ENCODE measurements around the gene THRA. TPM values are rescaled to one million over a fixed set of nuclear protein-coding genes. Genes with fewer than 3 reads are reported as not detected.

THRA gene
- total RNA-seq, 1 experiment from 2014 or later = 107 TPM

GRCh38 chr17:40097087-40097486 lies 34.3 kb downstream of the THRA start:
- no TSS peak for BruUV-seq (replicated peaks)
- TF ChIP-seq CTCF (IDR thresholded peaks at IDR 0.05; ENCODE audit: unreplicated experiment) = no peak
- Mint-ChIP-seq H3K9me3 (ENCODE audit: low read depth, unreplicated experiment) (no peaks in the 10 kb centered on the region), H3K27ac (ENCODE audit: unreplicated experiment) (peak overlapping the region; percentile 1), H3K4me3 (ENCODE audit: low read depth, unreplicated experiment) (no peak overlapping the region), H3K36me3 (ENCODE audit: insufficient read depth, unreplicated experiment) (peaks cover 85% of the 10 kb centered on the region), H3K4me1 (ENCODE audit: low read depth, unreplicated experiment) (peaks cover 54% of the 10 kb centered on the region), H3K27me3 (ENCODE audit: unreplicated experiment) (no peaks in the 10 kb centered on the region)
- no peak for DNase-seq
- CTCF ChIA-PET = interaction anchor here (0.5 to 16.6 kb wide), 10 partner anchors 16 to 367 kb away, joined by 4 to 1006 read pairs (median 8); partner anchors contain the start of genes CSF3, MED24 and THRA
- intact Hi-C loops (cut with micrococcal nuclease; ENCODE audit: unreplicated experiment) = loop anchor here (5.0 kb wide), 2 partner anchors 390 to 480 kb away; no protein-coding TSS in a partner anchor

GRCh38 chr17:40097931-40098845 lies 35.4 kb downstream of the THRA start:
- H3K4me1 Mint-ChIP-seq (ENCODE audit: low read depth, unreplicated experiment) = peaks cover 64% of the 10 kb centered on the region
- H3K9me3 Mint-ChIP-seq (ENCODE audit: low read depth, unreplicated experiment) = no peaks in the 10 kb centered on the region
- peak overlapping the region; percentile 85 for H3K27ac Mint-ChIP-seq (ENCODE audit: unreplicated experiment)
- CTCF ChIA-PET = interaction anchor here (0.6 to 16.6 kb wide), 56 partner anchors 9 to 898 kb away, joined by 3 to 1006 read pairs (median 4); partner anchors contain the start of genes CASC3, CDC6, CSF3 and ERBB2
- peak overlapping the region; percentile 80 for H3K4me3 Mint-ChIP-seq (ENCODE audit: low read depth, unreplicated experiment)
- no peaks in the 10 kb centered on the region for H3K27me3 Mint-ChIP-seq (ENCODE audit: unreplicated experiment)
- no peak for TF ChIP-seq CTCF (IDR thresholded peaks at IDR 0.05; ENCODE audit: unreplicated experiment)
- peak; percentile 87 for DNase-seq
- H3K36me3 Mint-ChIP-seq (ENCODE audit: insufficient read depth, unreplicated experiment) = peaks cover 86% of the 10 kb centered on the region
- no TSS peak for BruUV-seq (replicated peaks)
- intact Hi-C loops (cut with micrococcal nuclease; ENCODE audit: unreplicated experiment) = loop anchor here (5.0 kb wide), 2 partner anchors 391 to 481 kb away; no protein-coding TSS in a partner anchor

GRCh38 chr17:40098846-40099618 lies 36.3 kb downstream of the THRA start:
- no TSS peak for BruUV-seq (replicated peaks)
- H3K27me3 Mint-ChIP-seq (ENCODE audit: unreplicated experiment) = no peaks in the 10 kb centered on the region
- H3K36me3 Mint-ChIP-seq (ENCODE audit: insufficient read depth, unreplicated experiment) = peaks cover 79% of the 10 kb centered on the region
- H3K4me3 Mint-ChIP-seq (ENCODE audit: low read depth, unreplicated experiment) = peak overlapping the region; percentile 80
- TF ChIP-seq CTCF (IDR thresholded peaks at IDR 0.05; ENCODE audit: unreplicated experiment) = no peak
- no peaks in the 10 kb centered on the region for H3K9me3 Mint-ChIP-seq (ENCODE audit: low read depth, unreplicated experiment)
- DNase-seq = peak; percentile 100
- peak overlapping the region; percentile 85 for H3K27ac Mint-ChIP-seq (ENCODE audit: unreplicated experiment)
- CTCF ChIA-PET = interaction anchor here (0.5 to 16.6 kb wide), 67 partner anchors 9 to 1532 kb away, joined by 3 to 1006 read pairs (median 4); partner anchors contain the start of genes CASC3, CDC6, CSF3 and ERBB2
- H3K4me1 Mint-ChIP-seq (ENCODE audit: low read depth, unreplicated experiment) = peaks cover 73% of the 10 kb centered on the region
- intact Hi-C loops (cut with micrococcal nuclease; ENCODE audit: unreplicated experiment) = loop anchor here (1.0 to 5.0 kb wide), 3 partner anchors 119 to 482 kb away; partner anchors contain the start of gene PSMD3

Data from Calu3 (cell line).